ENCODE results near the gene WASHC4. TPM values are rescaled to one million over a fixed set of nuclear protein-coding genes. Genes with fewer than 3 reads are reported as not detected.
A peak's percentile ranks its signal among the peaks of the same experiment; 100 is the strongest.

Gene WASHC4
- total RNA-seq, 1 donor from 2014 or later = 23.9 TPM

DNA sequence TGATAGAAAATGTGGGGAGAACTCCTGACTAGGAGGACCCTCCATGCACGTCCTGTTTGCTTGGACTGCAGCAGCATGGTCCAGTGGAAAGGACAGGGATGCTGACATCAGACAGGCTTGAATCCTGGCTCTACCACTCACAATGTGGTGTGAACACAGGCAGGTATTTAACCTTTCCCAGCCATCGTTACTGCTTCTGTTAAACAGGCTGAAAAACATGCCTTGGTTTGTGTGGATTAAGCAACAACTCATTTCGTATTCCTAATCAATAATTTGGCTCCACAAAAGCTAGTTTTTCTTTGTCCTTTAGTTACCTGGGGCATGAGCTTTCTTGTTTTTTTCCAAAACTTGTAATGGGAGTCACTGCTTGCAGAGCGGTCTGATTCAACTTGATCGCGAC lies 87.4 kb downstream of the WASHC4 start:
- ATAC-seq (no peak), DNase-seq (ENCODE audit: missing footprints) (no peak)
- intact Hi-C loops (cut with DNase I) = no loop called here

DNA sequence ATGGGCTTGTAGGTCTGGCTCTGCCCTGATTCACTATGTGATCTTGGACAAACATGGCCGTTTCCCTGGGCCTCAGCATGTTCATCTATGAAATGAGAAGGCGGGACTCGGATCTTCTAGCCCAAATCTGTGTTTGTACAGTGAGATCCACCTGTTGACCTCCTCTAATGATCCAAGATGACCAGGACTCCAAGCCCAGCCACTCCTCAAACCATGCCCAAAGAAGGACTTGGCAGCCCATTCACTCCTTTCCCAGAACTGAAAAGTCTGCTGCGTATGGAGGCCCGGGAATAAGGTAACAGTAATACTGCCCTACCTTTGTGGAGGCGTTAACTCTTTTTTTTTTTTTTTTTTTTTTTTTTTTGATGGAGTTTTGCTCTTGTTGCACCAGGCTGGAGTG lies 88.6 kb downstream of the WASHC4 start:
- intact Hi-C loops (cut with DNase I) = no loop called here

DNA sequence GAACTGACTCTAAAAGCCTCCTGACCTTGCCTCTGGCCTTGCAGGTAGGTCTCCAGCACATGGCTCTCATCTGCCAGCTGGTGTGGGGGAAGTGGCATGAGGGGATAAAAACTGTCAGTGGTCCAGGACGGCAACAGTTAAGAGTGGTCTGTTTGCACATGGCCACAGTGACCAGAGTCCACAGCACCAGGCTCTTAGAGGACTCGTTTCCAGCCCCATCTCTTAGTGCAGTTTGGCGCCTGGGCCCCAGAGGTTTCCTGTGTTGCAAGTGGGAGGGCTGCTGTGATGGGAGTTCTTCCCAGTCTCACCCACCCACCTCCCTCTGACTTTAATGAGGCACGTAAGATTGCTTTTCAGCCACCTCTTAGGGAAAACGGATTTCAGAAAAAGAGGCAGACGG lies 91.4 kb downstream of the WASHC4 start:
- DNase-seq (ENCODE audit: missing footprints) (no peak), ATAC-seq (no peak)
- intact Hi-C loops (cut with DNase I) = no loop called here

More for the DNA sequence above, 88.6 kb downstream of the WASHC4 start:
- ATAC-seq = no peak
- no peak for DNase-seq (ENCODE audit: missing footprints)

DNA sequence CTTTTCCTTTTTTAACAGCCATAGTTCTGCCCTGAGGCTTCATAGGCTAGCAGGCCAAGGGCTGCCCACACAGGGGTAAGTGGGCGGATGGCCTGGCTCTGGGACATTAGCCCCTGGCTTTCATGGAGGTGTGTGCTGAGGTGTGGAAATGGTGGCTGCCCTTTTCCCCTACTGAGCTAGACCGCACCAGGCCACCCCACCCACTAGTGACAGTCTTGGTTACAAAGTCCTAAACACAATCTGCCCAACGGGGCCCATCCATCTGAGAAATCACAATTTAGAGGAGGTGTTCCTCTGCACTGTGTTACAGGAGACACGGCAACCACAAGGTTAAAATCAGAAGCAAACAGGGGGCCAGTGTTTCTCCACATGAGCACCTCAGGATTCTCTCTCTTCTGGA lies 92.9 kb downstream of the WASHC4 start:
- intact Hi-C loops (cut with DNase I) = no loop called here
- ATAC-seq = no peak
- DNase-seq (ENCODE audit: missing footprints) = no peak

DNA sequence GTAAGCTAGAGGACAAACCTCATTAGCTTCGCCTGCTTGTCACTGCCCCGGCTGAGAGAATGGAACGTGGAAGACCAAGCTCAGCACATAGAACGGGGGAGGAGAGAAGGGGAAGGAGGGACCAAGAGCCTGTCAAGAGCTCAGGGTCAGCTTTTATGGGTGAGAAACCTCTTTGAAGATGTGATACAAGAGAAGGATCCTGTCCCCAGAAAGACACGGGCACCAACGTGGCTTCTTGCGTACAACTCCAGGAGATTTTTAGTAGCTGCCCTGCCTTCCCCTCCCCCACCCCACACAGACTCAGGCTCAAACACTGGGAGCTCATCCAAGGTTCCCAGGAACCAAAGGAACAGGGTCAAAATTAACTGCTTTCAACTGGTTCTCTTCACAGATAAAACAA lies 93.8 kb downstream of the WASHC4 start:
- no peak for DNase-seq (ENCODE audit: missing footprints)
- ATAC-seq = no peak
- intact Hi-C loops (cut with DNase I) = no loop called here

DNA sequence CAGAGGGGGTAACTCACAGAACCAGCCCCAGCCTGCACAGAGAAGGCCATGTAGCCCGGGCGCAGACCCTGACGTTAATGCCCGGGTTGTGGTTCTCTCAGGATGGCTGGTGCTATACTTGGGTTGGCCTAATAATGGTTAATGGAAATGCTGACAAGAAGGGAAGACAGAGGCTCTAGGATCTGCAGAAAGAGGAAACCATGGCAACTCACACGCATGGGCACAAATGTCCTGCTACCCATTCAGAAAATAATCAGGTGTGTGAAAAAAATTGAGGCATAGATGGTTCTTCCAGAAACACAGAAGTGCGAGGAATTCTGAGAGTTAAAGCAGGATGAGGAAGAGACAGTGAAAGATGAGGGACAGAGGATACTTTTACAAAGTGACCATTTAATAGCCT lies 94.7 kb downstream of the WASHC4 start:
- intact Hi-C loops (cut with DNase I) = no loop called here
- DNase-seq (ENCODE audit: missing footprints) (no peak), ATAC-seq (no peak)

DNA sequence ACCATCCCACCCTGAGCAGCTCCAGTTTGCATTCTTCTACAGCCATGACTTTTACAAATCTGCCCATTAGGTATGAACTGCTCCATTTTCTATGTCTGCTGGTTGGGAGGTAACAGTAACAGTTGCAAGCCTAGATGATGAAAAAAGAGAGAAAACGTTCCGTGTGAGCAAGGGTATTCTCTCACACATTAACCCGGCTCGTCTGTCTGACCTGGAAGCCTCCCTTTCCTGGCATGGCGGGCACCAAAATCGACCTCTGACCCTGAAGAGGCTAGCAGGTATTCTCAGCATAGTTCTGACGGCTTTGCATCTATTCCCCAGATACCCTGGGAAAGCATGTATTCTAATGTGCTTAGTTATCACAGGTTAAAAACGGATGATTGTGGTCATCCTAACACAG lies 96.6 kb downstream of the WASHC4 start:
- ATAC-seq (no peak), DNase-seq (ENCODE audit: missing footprints) (no peak)
- intact Hi-C loops (cut with DNase I) = no loop called here

DNA sequence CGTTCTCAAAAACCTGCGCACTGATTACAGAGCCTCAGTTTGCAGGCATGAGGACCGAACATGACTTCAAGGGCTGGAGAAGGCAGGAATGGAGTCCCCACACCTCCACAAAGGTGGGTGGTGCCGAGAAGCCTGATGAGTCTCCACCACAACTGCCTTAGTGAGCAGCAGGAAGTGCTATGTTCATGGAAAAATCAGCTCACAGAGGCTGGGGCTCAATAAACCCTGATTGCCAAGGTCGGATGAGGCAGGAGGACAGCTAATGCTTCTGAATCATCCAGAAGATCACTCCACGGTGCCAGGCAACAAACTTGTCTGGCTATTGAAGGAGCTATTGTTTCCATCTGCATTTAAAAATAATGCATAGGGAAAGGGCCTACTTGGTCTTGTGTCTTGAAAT lies 97.4 kb downstream of the WASHC4 start:
- ATAC-seq (no peak), DNase-seq (ENCODE audit: missing footprints) (no peak)
- intact Hi-C loops (cut with DNase I) = no loop called here

DNA sequence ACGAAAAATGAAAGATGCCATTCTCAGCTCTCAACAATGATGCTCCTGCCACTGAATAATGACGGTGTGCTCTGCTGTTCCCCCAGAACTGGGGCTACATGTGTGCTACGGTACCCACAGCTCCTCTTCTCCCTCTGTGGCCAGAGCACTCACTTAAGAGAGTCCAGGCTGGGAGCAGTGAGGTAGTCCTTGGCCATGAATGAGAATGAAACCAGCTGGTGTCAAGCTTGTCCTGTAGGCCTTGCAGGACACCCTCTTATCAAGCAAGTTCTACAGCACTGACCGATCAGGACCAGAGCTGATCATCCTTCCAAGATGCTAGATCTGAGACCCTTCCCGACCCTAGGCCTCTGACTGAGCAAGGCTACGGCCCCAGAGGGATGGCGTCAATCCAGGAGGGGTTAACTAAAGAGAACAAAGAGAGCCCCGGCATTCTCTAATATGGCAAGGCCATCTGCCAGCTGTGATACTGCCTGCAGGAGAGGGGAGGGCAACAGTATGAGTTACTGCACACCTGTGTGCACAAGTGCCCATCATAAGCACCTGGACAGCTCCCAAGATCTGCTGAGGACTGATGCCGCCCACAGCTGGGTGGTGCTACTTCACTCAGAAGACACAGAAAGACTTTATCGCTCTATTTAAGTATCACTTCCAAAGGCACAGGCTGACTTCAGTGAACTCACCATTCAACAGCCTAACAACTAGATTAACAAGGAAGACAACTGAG lies 98.0 kb downstream of the WASHC4 start:
- no peak for DNase-seq (ENCODE audit: missing footprints)

DNA sequence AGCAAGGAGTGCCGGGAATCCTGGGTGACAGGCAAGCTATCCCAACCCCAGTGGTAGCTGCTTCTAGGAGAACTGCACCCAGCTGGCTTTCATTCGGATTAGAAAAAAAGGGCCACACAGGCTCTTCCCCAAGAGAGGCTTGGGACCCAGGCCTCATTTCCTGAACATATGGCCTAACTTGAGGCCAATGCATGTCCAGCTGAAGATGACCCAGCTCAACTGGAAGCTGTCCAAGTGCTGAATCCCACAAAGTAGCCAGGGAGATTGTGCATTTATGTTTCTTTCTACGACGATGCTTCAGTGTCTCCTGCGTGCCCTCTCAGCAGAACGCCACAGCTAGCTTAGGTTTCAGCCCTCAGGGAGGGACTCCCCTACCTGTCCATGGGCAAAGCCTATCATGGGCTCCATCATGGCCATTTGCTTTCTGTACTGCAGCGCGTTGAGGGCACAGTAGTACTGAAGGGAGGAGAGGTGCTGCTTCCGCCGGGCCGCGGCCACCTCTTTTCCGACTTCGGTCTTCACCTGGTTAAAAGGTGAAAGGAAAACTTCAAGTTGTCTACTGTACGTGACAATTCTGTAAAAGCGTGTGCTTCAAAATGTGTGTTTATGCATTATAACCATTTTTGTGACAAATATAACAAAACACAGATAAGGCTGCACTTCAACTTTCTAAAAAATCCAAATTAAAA lies 99.3 kb downstream of the WASHC4 start:
- ATAC-seq = no peak
- intact Hi-C loops (cut with DNase I) = no loop called here
- no peak for DNase-seq (ENCODE audit: missing footprints)

More for the DNA sequence above, 98.0 kb downstream of the WASHC4 start:
- peak; percentile 32 for ATAC-seq
- intact Hi-C loops (cut with DNase I) = no loop called here

DNA sequence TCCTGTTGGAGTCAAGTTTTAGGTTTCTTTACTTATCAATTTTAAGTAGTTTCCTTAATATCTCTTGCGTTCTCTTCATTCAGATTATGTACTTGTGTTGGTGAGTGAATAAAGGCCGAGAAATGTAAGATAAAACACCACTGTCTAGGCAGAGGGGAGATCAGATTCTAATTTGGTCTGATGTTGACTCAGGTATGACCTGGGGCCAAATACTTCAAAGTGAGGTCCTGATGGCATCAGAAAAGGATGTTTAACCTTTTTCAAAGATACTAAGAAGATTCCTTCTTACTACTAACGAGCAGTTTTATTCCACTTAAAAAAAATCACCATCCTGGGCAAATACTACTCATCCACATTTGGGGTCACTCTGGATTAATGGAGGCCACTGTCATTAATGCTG lies 101.6 kb downstream of the WASHC4 start:
- intact Hi-C loops (cut with DNase I) = no loop called here
- DNase-seq (ENCODE audit: missing footprints) (no peak), ATAC-seq (no peak)

DNA sequence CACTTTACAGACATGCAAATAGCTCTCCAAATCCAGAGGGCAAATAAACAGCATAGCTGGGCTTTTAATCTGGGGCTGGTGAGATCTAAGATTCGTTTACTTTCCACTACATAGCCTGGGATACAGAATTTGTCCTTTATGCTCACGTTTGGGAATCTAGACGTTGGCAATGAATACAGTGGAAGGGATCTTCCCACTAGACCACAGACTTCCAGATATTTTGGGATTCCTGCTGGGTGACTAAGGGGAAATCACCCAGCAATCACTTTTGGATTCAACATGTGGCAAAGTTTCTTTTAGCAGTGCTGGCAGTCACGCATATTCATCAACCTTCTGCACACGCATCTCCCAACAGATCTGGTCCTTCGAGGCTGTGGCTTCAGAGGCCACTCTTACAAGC lies 104.9 kb downstream of the WASHC4 start:
- DNase-seq (ENCODE audit: missing footprints) (no peak), ATAC-seq (no peak)
- intact Hi-C loops (cut with DNase I) = no loop called here

DNA sequence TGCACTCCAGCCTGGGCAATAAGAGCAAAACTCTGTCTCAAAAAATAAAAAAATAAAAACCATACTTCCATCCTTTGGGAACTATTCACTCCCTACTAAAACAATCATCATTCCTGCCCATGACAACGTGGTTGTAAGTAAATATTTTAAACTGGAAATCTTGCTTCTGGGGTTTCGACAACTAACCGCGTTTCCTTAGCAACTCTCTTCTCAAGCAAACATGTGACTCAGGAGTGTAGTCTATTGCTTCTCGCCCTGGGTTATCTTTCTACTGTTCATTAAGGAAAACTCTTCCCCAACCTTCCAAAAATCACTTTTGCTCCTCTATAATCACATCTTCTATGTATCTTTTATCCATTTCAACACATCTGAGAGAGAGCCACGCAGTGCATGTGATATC lies 106.6 kb downstream of the WASHC4 start:
- DNase-seq (ENCODE audit: missing footprints) = no peak
- intact Hi-C loops (cut with DNase I) = no loop called here
- no peak for ATAC-seq

DNA sequence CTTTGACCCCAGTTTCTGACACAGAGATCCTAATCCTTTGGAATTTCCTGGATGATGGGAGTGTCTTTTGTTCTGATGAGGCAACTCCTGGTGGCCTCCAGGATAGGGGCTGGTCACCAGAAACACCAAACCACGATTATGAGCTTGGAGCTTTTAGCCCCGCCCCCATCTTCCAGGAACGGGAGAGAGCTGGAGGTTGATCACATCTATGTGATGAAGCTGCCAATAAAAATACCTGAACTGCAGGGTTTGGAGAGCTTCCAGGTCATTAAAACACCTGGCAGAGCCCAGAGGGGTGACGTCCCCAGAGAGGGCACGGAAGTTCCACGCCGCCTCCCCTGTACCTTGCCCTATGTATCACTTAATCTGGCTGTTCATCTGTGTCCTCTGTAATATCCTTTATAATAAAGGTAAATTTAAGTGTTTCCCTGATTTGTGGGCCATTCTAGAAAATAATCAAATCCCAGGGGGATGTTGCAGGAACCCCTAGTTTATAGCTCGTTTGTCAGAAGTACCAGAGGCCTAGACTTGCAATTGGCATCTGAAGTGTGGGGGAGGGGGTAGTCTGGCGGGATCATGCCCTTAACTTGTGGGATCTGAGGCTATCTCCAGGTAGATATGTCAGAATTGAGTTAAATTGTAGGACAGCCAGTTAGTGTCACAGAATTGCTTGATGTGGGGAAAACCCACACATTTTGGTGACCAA lies 107.3 kb downstream of the WASHC4 start:
- ATAC-seq (no peak), DNase-seq (ENCODE audit: missing footprints) (no peak)
- intact Hi-C loops (cut with DNase I) = no loop called here

DNA sequence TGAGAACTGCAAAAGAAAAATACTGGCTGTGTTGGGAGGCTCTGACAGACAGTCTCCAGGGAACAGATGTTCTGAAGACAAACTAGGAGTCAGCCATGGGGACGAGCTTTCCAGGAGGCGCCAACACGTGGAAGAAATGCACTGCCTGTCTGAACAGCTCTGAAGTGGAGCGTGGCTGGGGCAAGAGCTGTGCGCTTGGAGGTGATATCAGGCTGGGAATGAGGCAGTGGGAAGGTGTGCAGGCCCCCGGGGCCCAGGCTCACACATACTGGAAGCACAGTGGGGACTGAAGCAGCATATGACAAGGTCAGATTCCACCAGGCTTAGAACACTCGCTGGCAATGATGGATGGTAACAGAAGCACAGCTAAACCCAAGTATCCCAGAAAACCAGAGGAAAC lies 110.9 kb downstream of the WASHC4 start:
- intact Hi-C loops (cut with DNase I) = loop anchor here (2.0 kb wide), 1 partner anchor 18 kb away; the partner anchor contains the start of gene APPL2
- DNase-seq (ENCODE audit: missing footprints) (no peak), ATAC-seq (peak; percentile 51)

Other genes with a start within 250 kb of the WASHC4 start
- 3.9 TPM for gene SLC41A2, start 149.4 kb upstream of the WASHC4 start, total RNA-seq
- gene NOPCHAP1, start 121.4 kb upstream of the WASHC4 start, total RNA-seq = 9.9 TPM
- 2.7 TPM for gene ALDH1L2, start 23.3 kb upstream of the WASHC4 start, total RNA-seq
- gene APPL2, start 128.4 kb downstream of the WASHC4 start, total RNA-seq = 20.9 TPM
- gene C12orf75, start 223.0 kb downstream of the WASHC4 start, total RNA-seq = 1.2 TPM

All from Right ventricle myocardium inferior (tissue), 1 donor.